Mucosa of descending colon (tissue), 3 donors: Measurements from ENCODE around the gene MAD2L2. TPM values are rescaled to one million over a fixed set of nuclear protein-coding genes. Genes with fewer than 3 reads are reported as not detected.
A peak's percentile ranks its signal among the peaks of the same experiment; 100 is the strongest.

Source experiments
- ATAC-seq: fragments of 200-7000 bp; cut with Tn5 transposase; one replicate; pipeline ENCODE4 v1.9.1; 2020; ENCODE audit warnings: mild to moderate bottlenecking, moderate library complexity
- DNase-seq, 3 donors: peaks; one replicate each; pipeline ENCODE4 v3.0.0-alpha.2; 2020
- H3K36me3 ChIP-seq: fragments of 200-600 bp; one replicate; pipeline ENCODE4 v1.8.0; 2021; ENCODE audit warnings: low read depth, mild to moderate bottlenecking
- H3K4me1 ChIP-seq: fragments of 200-600 bp; one replicate; pipeline ENCODE4 v1.8.0; 2021; ENCODE audit warnings: low read depth, mild to moderate bottlenecking
- H3K4me3 ChIP-seq: fragments of 200-600 bp; one replicate; pipeline ENCODE4 v1.8.0; 2021; ENCODE audit warnings: mild to moderate bottlenecking
- H3K9me3 ChIP-seq: fragments of 200-600 bp; one replicate; pipeline ENCODE4 v1.8.0; 2021; ENCODE audit warnings: mild to moderate bottlenecking
- intact Hi-C, 2 donors: fragments of 100-400 bp; cut with DNase I in 1 of 2; cut with micrococcal nuclease in 1 of 2; formaldehyde crosslinking; loops; one replicate each; pipeline versions ENCODE4 v1.11.0 to v1.11.1; 2022; cut with DNase I, micrococcal nuclease
- long read RNA-seq, 2 donors: library from polyadenylated mRNA; unstranded; transcript quantifications; one replicate each; pipeline ENCODE4 v2.0.0, GENCODE V29; 2019 to 2021
- total RNA-seq, 3 donors: library from RNA; stranded (reverse); fragmentation: NEBNext Ultra II Directional in 2 of 3; extraction: Animal tissue kit (Norgen Biotek cat#: 25700) in 2 of 3; gene quantifications; one replicate each; pipeline versions ENCODE4 v1.2.1 to v1.2.4, GENCODE V29; 2021 to 2023
- TF ChIP-seq, protein P1 (sequence below): fragments of 200-600 bp; IDR thresholded peaks from one replicate; pipeline ENCODE4 v1.8.0; 2022; ENCODE audit warnings: antibody characterized with exemption, mild to moderate bottlenecking
- donor health status: DM: no; HTN: no; CAD: no; lungs with moderate emphysema.
- donor health status: DM: no; HTN: no; CAD: no.
- donor health status: DM: no; HTN: yes; CAD: no.

The MAD2L2 gene
- total RNA-seq, result 10 to 100 TPM in 2 of 3 donors, 1 to 10 TPM in 1; 5.1 to 21.2 (median 16.3) TPM
- long read RNA-seq, donor 1, transcript MAD2L2-207 (9 exons, 1,118 nt), result major isoform, 17 of 22 reads
- long read RNA-seq, donor 1, partial matches to known transcripts, result 3 of 22 reads
- long read RNA-seq, donor 1, other reads (novel, unspliced or antisense), result 2 of 22 reads
- long read RNA-seq, donor 2, partial matches to known transcripts, result 2 of 4 reads
- long read RNA-seq, donor 2, other reads (novel, unspliced or antisense), result 0 of 4 reads

GRCh38 chr1:11681071-11681771 lies at the start of gene MAD2L2:
Gene MAD2L2 (minus strand): TSS chr1:11681148. CDS start chr1:11680601, 547 bp downstream.
- peak; percentile 87 to 91 (median 90) for DNase-seq
- Histone ChIP-seq H3K9me3 (no peaks in the 10 kb centered on the region), H3K4me3 (peak within 1 kb of the TSS; percentile 57), H3K4me1 (peaks cover 4% of the 10 kb centered on the region), H3K36me3 (no peaks in the 10 kb centered on the region)
- TF ChIP-seq, protein P1, sequence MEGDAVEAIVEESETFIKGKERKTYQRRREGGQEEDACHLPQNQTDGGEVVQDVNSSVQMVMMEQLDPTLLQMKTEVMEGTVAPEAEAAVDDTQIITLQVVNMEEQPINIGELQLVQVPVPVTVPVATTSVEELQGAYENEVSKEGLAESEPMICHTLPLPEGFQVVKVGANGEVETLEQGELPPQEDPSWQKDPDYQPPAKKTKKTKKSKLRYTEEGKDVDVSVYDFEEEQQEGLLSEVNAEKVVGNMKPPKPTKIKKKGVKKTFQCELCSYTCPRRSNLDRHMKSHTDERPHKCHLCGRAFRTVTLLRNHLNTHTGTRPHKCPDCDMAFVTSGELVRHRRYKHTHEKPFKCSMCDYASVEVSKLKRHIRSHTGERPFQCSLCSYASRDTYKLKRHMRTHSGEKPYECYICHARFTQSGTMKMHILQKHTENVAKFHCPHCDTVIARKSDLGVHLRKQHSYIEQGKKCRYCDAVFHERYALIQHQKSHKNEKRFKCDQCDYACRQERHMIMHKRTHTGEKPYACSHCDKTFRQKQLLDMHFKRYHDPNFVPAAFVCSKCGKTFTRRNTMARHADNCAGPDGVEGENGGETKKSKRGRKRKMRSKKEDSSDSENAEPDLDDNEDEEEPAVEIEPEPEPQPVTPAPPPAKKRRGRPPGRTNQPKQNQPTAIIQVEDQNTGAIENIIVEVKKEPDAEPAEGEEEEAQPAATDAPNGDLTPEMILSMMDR, result no peak
- intact Hi-C loops, result no loop called here
- ATAC-seq, result peak; percentile 98

GRCh38 chr1:11730429-11730891 lies 49.5 kb upstream of the MAD2L2 start:
- Histone ChIP-seq H3K4me3 (no peak overlapping the region), H3K4me1 (peaks cover 19% of the 10 kb centered on the region), H3K9me3 (no peaks in the 10 kb centered on the region), H3K36me3 (no peaks in the 10 kb centered on the region)
- peak in 1 of 3 donors; percentile 69 for DNase-seq
- intact Hi-C loops, result no loop called here
- TF ChIP-seq, protein P1, result no peak
- peak; percentile 96 for ATAC-seq

DNA sequence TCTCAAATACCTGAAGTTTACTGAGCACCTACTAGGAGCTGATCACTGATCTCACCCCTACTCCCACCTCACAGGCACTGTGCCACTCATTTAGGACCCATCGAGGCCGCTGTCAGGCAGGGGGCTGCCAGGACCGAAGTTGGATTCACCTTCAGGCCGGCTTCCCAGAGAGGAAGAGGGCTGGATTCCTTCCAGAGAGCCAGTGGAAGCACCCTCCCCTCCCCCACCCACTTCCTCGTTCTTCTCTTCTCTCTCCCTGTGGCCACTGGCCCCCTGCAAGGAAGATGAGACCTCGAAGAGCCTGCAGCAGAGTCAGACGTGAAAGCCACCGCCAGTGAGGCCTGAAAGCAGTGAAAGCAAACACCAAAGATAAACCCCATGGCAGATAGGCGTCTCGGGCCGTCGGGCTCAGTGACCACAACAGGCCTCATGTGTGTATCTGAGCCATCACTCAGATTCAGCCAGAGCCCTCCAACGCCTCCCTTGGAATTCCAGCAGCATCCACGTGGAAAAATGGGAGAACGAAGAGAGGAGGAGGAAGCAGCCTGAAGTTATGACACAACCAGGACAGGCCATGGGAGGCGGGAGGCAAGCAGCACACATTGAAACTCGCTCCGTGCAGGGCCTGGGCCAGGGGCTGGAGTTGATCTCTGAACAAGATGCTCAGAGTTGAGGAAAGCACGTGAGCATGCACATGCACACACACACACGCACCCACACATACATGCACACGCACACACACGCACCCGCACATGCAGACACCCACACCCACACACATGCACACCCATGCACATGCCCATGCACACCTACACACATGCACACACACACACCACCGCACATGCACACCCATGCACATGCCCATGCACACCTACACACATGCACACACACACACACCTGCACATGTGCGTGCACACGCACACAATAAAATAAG lies 48.8 kb upstream of the MAD2L2 start:
- Histone ChIP-seq H3K4me3 (no peak overlapping the region), H3K36me3 (no peaks in the 10 kb centered on the region), H3K4me1 (peaks cover 18% of the 10 kb centered on the region), H3K9me3 (no peaks in the 10 kb centered on the region)
- peak; percentile 14 for ATAC-seq
- peak in 2 of 3 donors; percentile 41 to 58 for DNase-seq
- intact Hi-C loops, result loop anchor here in 1 of 2 donors (10.0 kb wide), 1 partner anchor 75 kb away; the partner anchor contains the start of genes FBXO2 and FBXO44
- TF ChIP-seq, protein P1, result no peak

DNA sequence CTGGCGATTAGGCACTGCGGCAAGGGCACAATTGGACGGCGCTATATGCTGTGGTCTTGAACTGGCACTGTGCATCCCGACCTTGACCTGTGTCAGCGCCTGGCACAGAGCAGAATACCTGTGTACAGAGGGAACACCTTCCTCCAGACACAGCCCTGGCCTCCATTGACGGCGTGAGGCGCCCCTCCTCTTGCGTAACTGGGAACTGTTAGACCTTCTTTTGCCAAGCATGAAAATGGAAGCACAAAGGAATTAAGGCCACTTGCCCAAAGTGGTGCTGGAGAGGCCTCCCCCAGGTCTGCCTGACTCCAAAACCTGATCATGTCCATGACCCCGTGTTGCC lies 48.2 kb upstream of the MAD2L2 start:
- TF ChIP-seq, protein P1, result no peak
- Histone ChIP-seq H3K9me3 (no peaks in the 10 kb centered on the region), H3K4me3 (no peak overlapping the region), H3K4me1 (peaks cover 18% of the 10 kb centered on the region), H3K36me3 (no peaks in the 10 kb centered on the region)
- DNase-seq, result no peak
- intact Hi-C loops, result loop anchor here in 1 of 2 donors (10.0 kb wide), 1 partner anchor 74 kb away; the partner anchor contains the start of genes FBXO2 and FBXO44
- ATAC-seq, result no peak

GRCh38 chr1:11728126-11728806 lies 47.3 kb upstream of the MAD2L2 start:
- ATAC-seq (no peak), DNase-seq (no peak)
- intact Hi-C loops, result loop anchor here in 1 of 2 donors (10.0 kb wide), 1 partner anchor 73 kb away; the partner anchor contains the start of genes FBXO2 and FBXO44
- Histone ChIP-seq H3K4me1 (peaks cover 18% of the 10 kb centered on the region), H3K4me3 (no peak overlapping the region), H3K36me3 (no peaks in the 10 kb centered on the region), H3K9me3 (no peaks in the 10 kb centered on the region)
- TF ChIP-seq, protein P1, result no peak
